ENCODE measurements around the gene SOBP.
"Not testable (repeated sequence)": the region's sequence is repeated elsewhere in the genome, so short reads cannot be mapped to it uniquely, and the experiment has no call there.

The SOBP gene

GRCh38 chr6:107489636-107490565 is at the start of gene SOBP:
SOBP (plus strand) TSS chr6:107490117; CDS start chr6:107490617, 500 bp downstream.
- peak; percentile 43 to 87 for DNase-seq

GRCh38 chr6:107440936-107441335 is 49.0 kb upstream of the SOBP start:
- no peak for DNase-seq

GRCh38 chr6:107441682-107442081 is 48.2 kb upstream of the SOBP start:
- DNase-seq: no peak

GRCh38 chr6:107442938-107443607 is 46.8 kb upstream of the SOBP start:
- no peak for DNase-seq

- DNase-seq: no peak
Measured at GRCh38 chr6:107443608-107444267, 46.2 kb upstream of the SOBP start.

GRCh38 chr6:107444277-107444676 is 45.6 kb upstream of the SOBP start:
- no peak for DNase-seq

GRCh38 chr6:107447663-107448216 is 42.2 kb upstream of the SOBP start:
- no peak for DNase-seq

- DNase-seq: no peak
Measured at GRCh38 chr6:107448776-107449175, 41.1 kb upstream of the SOBP start.

GRCh38 chr6:107458672-107459282 is 31.1 kb upstream of the SOBP start:
- peak; percentile 69 to 78 for DNase-seq

- DNase-seq: peak; percentile 95 to 99
Measured at GRCh38 chr6:107459283-107460082, 30.4 kb upstream of the SOBP start, which contains the start of gene PDSS2. PDSS2 (minus strand) TSS chr6:107459564; CDS start chr6:107459285, 279 bp downstream.

GRCh38 chr6:107460083-107460631 is 29.8 kb upstream of the SOBP start:
- DNase-seq: no peak

GRCh38 chr6:107466062-107466461 is 23.9 kb upstream of the SOBP start:
- peak; percentile 52 to 59 for DNase-seq

GRCh38 chr6:107470364-107470763 is 19.6 kb upstream of the SOBP start:
- DNase-seq: no peak

- DNase-seq: no peak
Measured at GRCh38 chr6:107473660-107474059, 16.3 kb upstream of the SOBP start.

- DNase-seq: not testable (repeated sequence)
Measured at GRCh38 chr6:107475360-107475759, 14.6 kb upstream of the SOBP start.

GRCh38 chr6:107475826-107476225 is 14.1 kb upstream of the SOBP start:
- not testable (repeated sequence) for DNase-seq

- DNase-seq: no peak
Measured at GRCh38 chr6:107479089-107479690, 10.7 kb upstream of the SOBP start.

GRCh38 chr6:107485157-107485556 is 4.8 kb upstream of the SOBP start:
- DNase-seq: no peak

GRCh38 chr6:107488174-107488874 is 1.6 kb upstream of the SOBP start:
- peak in 1 of 2 experiments; percentile 63 for DNase-seq
